GM12878 (cell line): ENCODE measurements around the gene CFAP61. TPM values are rescaled to one million over a fixed set of nuclear protein-coding genes. Genes with fewer than 3 reads are reported as not detected.
A peak's percentile ranks its signal among the peaks of the same experiment; 100 is the strongest.

Source experiments
- ATAC-seq: fragments of 200-7000 bp; cut with Tn5 transposase; 3 replicates; pipeline ENCODE4 v1.9.1; 2020; ENCODE audit warnings: mild to moderate bottlenecking, moderate library complexity
- BruUV-seq: library from RNA; stranded (reverse); fragments of 400-500 nt; replicated peaks from 2 replicates; lab custom pipeline; 2021; lab: Mats Ljungman, UMichigan
- CTCF ChIA-PET: fragments of 300-600 bp; sonication (Branson Sonifier 250); formaldehyde crosslinking; extraction: SDS; loops from one replicate; lab custom pipeline; 2021; ENCODE audit warnings: inconsistent platforms; lab: Yijun Ruan, JAX
- POLR2A ChIA-PET: fragments of 350-600 bp; formaldehyde crosslinking; extraction: SDS; loops from one replicate; lab custom pipeline; 2021; ENCODE audit warnings: inconsistent platforms; lab: Charles Lee
- RAD21 ChIA-PET: fragments of 300-600 bp; sonication (Branson Sonifier 250); formaldehyde crosslinking; loops from one replicate; lab custom pipeline; 2023; ENCODE audit warnings: antibody characterized with exemption; ENCODE audit not compliant: unreplicated experiment; lab: Charles Lee
- SMC1A ChIA-PET: fragments of 300-600 bp; sonication (Branson Sonifier 250); formaldehyde crosslinking; loops from one replicate; lab custom pipeline; 2023; ENCODE audit not compliant: unreplicated experiment, uncharacterized antibody; lab: Charles Lee
- DNase-seq: peaks from one replicate; pipeline ENCODE4 v3.0.0-alpha.2; 2011; ENCODE audit warnings: low read depth, low spot score
- FAIRE-seq: peaks from 3 replicates; lab custom pipeline; 2011; peaks lifted over from hg19 to GRCh38; lab: Jason Lieb, UNC
- H2AFZ ChIP-seq: 2 replicates; pipeline ENCODE4 v1.6.0; 2011; ENCODE audit warnings: low read depth, low read length, control low read depth; ENCODE audit not compliant: control insufficient read depth
- H3K27ac ChIP-seq: 2 replicates; pipeline ENCODE4 v1.5.1; 2011; ENCODE audit warnings: control low read depth; ENCODE audit not compliant: control insufficient read depth, insufficient read depth
- H3K27me3 ChIP-seq, 2 experiments: replicated peaks in 1 of 2; 2 replicates each; pipeline versions ENCODE4 v1.6.0 to v1.6.1; 2011; ENCODE audit warnings: low read length in 1 of 2; ENCODE audit not compliant: control insufficient read depth in 2 of 2, insufficient read depth in 2 of 2
- H3K36me3 ChIP-seq, 2 experiments: 2 replicates each; pipeline ENCODE4 v1.5.1; 2011; ENCODE audit warnings: low read length in 1 of 2; ENCODE audit not compliant: control insufficient read depth in 2 of 2, insufficient read depth in 2 of 2
- H3K4me1 ChIP-seq: 2 replicates; pipeline ENCODE4 v1.6.1; 2011; ENCODE audit warnings: mild to moderate bottlenecking, low read length, moderate library complexity, mixed read lengths; ENCODE audit not compliant: control insufficient read depth, insufficient read depth
- H3K4me2 ChIP-seq: 2 replicates; pipeline ENCODE4 v1.6.0; 2011; ENCODE audit warnings: control low read depth; ENCODE audit not compliant: control insufficient read depth, insufficient read depth
- H3K4me3 ChIP-seq: fragments of 200-600 bp; sonication (generic); 2 replicates; pipeline ENCODE4 v1.5.1; 2016
- H3K79me2 ChIP-seq: 2 replicates; pipeline ENCODE4 v1.6.0; 2011; ENCODE audit warnings: low read length; ENCODE audit not compliant: control insufficient read depth, insufficient read depth
- H3K9ac ChIP-seq: 2 replicates; pipeline ENCODE4 v1.8.0; 2011; ENCODE audit warnings: low read length, control low read depth, mixed read lengths; ENCODE audit not compliant: control insufficient read depth, insufficient read depth
- H3K9me3 ChIP-seq: replicated peaks from 3 replicates; pipeline ENCODE4 v1.5.1; 2011; ENCODE audit warnings: mild to moderate bottlenecking, low read length; ENCODE audit not compliant: control insufficient read depth, insufficient read depth
- H4K20me1 ChIP-seq: 2 replicates; pipeline ENCODE4 v1.6.0; 2011; ENCODE audit not compliant: control insufficient read depth, insufficient read depth
- BHLHE40 ChIP-seq, 2 experiments: fragments of 450-650 bp in 1 of 2; IDR thresholded peaks; 2 replicates each; pipeline ENCODE4 v1.6.1; 2011 to 2017; ENCODE audit warnings: low read depth in 2 of 2, borderline replicate concordance in 1 of 2, improper control_type of control experiment in 1 of 2, low read length in 1 of 2, mild to moderate bottlenecking in 1 of 2
- CHD4 ChIP-seq: fragments of 200-600 bp; sonication (generic); IDR thresholded peaks from 2 replicates; pipeline ENCODE4 v1.6.1; 2016; ENCODE audit warnings: mild to moderate bottlenecking
- EED ChIP-seq: sonication (generic); IDR thresholded peaks from 2 replicates; pipeline ENCODE4 v1.6.1; 2016; ENCODE audit warnings: antibody characterized with exemption, low read depth
- HDAC6 ChIP-seq: fragments of 200-600 bp; sonication (generic); IDR thresholded peaks from one replicate; pipeline ENCODE4 v1.8.0; 2017; ENCODE audit warnings: antibody characterized with exemption; ENCODE audit not compliant: unreplicated experiment
- JUNB ChIP-seq: IDR thresholded peaks from 2 replicates; pipeline ENCODE4 v1.6.1; 2016; ENCODE audit warnings: antibody characterized with exemption, mild to moderate bottlenecking
- NFXL1 ChIP-seq: fragments of 450-650 bp; IDR thresholded peaks from 2 replicates; pipeline ENCODE4 v1.6.1; 2017; ENCODE audit warnings: antibody characterized with exemption, mild to moderate bottlenecking, borderline replicate concordance
- POLR2AphosphoS2 ChIP-seq: IDR thresholded peaks from 2 replicates; pipeline ENCODE4 v1.6.1; 2011; ENCODE audit warnings: low read depth, mild to moderate bottlenecking, low read length, improper control_type of control experiment, moderate library complexity
- SIX5 ChIP-seq: IDR thresholded peaks from 2 replicates; pipeline ENCODE4 v1.6.1; 2011; ENCODE audit warnings: mild to moderate bottlenecking, low read depth, low read length, moderate library complexity; ENCODE audit not compliant: severe bottlenecking
- STAT3 ChIP-seq: IDR thresholded peaks from 2 replicates; pipeline ENCODE4 v1.6.1; 2011; ENCODE audit warnings: low read depth, low read length, improper control_type of control experiment
- ZNF217 ChIP-seq: fragments of 450-650 bp; IDR thresholded peaks from 2 replicates; pipeline ENCODE4 v1.6.1; 2017; ENCODE audit warnings: antibody characterized with exemption, mild to moderate bottlenecking
- WGBS: methylation state at CpG from one replicate; pipeline ENCODE4 v1.1.6; 2016; ENCODE audit warnings: low lambda C conversion rate; ENCODE audit not compliant: insufficient replicate concordance, insufficient coverage; ENCODE audit errors: missing lambda C conversion rate; 5-methylcytosine and 5-hydroxymethylcytosine counted together
- in situ Hi-C: fragments of 300-500 bp; cut with MboI; formaldehyde crosslinking; loops from 9 replicates; pipeline ENCODE4 v1.14.3; 2018; ENCODE audit warnings: mixed read lengths
- intact Hi-C: fragments of 100-400 bp; cut with micrococcal nuclease; formaldehyde crosslinking; loops from one replicate; pipeline ENCODE4 v1.14.2; 2022; ENCODE audit not compliant: unreplicated experiment
- polyA plus RNA-seq, 11 experiments: library from polyadenylated mRNA; depleted of rRNA in 4 of 11; unstranded in 6 of 11; stranded (reverse) in 5 of 11; fragments of >200 nt; fragmentation: Nextera tagmentation in 4 of 11; fragmentation: Illumina TruSeq in 1 of 11; extraction: Ambion mirVana in 4 of 11; extraction: Trizol in 1 of 11; gene quantifications; 1 replicate in 1 of 11; 2 replicates in 10 of 11; pipeline versions ENCODE4 v1.2.1 to v1.2.3, GENCODE V29; 2011 to 2016; ENCODE audit warnings: inconsistent platforms in 2 of 11, missing spikeins in 2 of 11, low read depth in 1 of 11
- total RNA-seq, 4 experiments: library from RNA; depleted of rRNA in 3 of 4; stranded (reverse); fragments of >200 nt in 3 of 4; fragmentation: Illumina TruSeq in 1 of 4; extraction: Trizol in 1 of 4; gene quantifications; 2 replicates each; pipeline versions ENCODE4 v1.2.1 to v1.2.3, GENCODE V29; 2013 to 2021
- TF ChIP-seq, protein P1 (sequence below): IDR thresholded peaks from 2 replicates; pipeline ENCODE4 v1.6.1; 2011; ENCODE audit warnings: borderline replicate concordance, low read depth, mild to moderate bottlenecking, moderate library complexity, mixed read lengths, low read length; ENCODE audit not compliant: insufficient read depth; ENCODE audit errors: extremely low read length

The CFAP61 gene
- total and polyA plus RNA-seq, 10 of the 15 experiments (the other 5 are each of a cell fraction or from before 2014, with no cell fraction given): 0.11 to 0.41 (median 0.24) TPM; not detected in 7

DNA sequence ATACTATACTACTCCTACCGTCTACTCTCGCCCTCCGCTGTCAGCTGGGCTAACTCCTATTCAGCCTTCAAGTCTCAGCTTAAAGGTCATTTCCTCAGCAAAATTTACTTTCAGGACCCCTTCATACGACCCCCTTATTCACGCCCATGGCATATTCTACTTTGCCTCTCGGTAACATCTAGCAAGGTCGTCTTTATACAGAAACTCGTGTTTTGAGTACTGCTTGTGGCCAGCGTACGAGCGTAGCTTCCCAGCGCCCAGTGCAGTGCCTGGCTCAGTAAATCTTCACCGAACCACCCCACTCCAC lies 612 bp upstream of the CFAP61 start:
- peak; percentile 55 for ATAC-seq
- intact Hi-C loops (loop anchor here (1.0 kb wide), 1 partner anchor 34 kb away; the partner anchor contains the start of gene NAA20), in situ Hi-C loops (no loop called here)
- Histone ChIP-seq H3K4me3 (peak overlapping the region; percentile 83), H3K9ac (peak overlapping the region; percentile 87), H3K36me3 (peaks cover 0 to 8% of the 10 kb centered on the region in 2 experiments; a peak in 2 of 4 replicates), H3K4me1 (no peaks in the 10 kb centered on the region), H2AFZ (peak overlapping the region; percentile 98), H3K4me2 (peak overlapping the region; percentile 85)
- DNase-seq: no peak
- ChIA-PET CTCF (interaction anchor here (0.6 to 3.3 kb wide), 16 partner anchors 19 to 1252 kb away, joined by 3 to 14 read pairs (median 4); partner anchors contain the start of genes NAA20 and XRN2), POLR2A (interaction anchor here (0.6 to 1.3 kb wide), 5 partner anchors 31 to 1432 kb away, joined by 3 to 8 read pairs (median 5); partner anchors contain the start of gene NAA20)
- BruUV-seq: no TSS peak
- WGBS: 17% methylated on average over 13 of the region's 13 CpGs
- TF ChIP-seq EED (no peak), CHD4 (no peak), HDAC6 (no peak), SIX5 (no peak), POLR2AphosphoS2 (no peak), STAT3 (no peak), BHLHE40 (IDR thresholded peaks at IDR 0.05; ENCODE audit: borderline replicate concordance in 1 of 2, low read depth in 2 of 2, low read length in 1 of 2) (no peak), ZNF217 (no peak), JUNB (no peak), NFXL1 (no peak)
- TF ChIP-seq, protein P1, sequence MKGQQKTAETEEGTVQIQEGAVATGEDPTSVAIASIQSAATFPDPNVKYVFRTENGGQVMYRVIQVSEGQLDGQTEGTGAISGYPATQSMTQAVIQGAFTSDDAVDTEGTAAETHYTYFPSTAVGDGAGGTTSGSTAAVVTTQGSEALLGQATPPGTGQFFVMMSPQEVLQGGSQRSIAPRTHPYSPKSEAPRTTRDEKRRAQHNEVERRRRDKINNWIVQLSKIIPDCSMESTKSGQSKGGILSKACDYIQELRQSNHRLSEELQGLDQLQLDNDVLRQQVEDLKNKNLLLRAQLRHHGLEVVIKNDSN: no peak
- TF ChIP-seq, all 136 proteins: peak for 0
- H3K27me3 ChIP-seq: no peaks in the 10 kb centered on the region
- H4K20me1 ChIP-seq: no peaks in the 10 kb centered on the region
- FAIRE-seq: no peak
- peak overlapping the region; percentile 87 for H3K27ac ChIP-seq
- SMC1A ChIA-PET: interaction anchor here (0.6 to 2.6 kb wide), 11 partner anchors 12 to 457 kb away, joined by 3 to 16 read pairs (median 4); partner anchors contain the start of gene NAA20
- H3K9me3 ChIP-seq: no peaks in the 10 kb centered on the region
- H3K79me2 ChIP-seq: peaks cover 13% of the 10 kb centered on the region
- RAD21 ChIA-PET: interaction anchor here (0.8 to 2.4 kb wide), 8 partner anchors 21 to 1075 kb away, joined by 3 to 14 read pairs (median 4); partner anchors contain the start of gene NAA20
